ENCODE data around the gene BCL2L1. TPM values are rescaled to one million over a fixed set of nuclear protein-coding genes. Genes with fewer than 3 reads are reported as not detected.
"Not testable (repeated sequence)": the region's sequence is repeated elsewhere in the genome, so short reads cannot be mapped to it uniquely, and the experiment has no call there.

BCL2L1 gene
- total RNA-seq, 1 experiment from 2014 or later = 86.4 TPM

DNA sequence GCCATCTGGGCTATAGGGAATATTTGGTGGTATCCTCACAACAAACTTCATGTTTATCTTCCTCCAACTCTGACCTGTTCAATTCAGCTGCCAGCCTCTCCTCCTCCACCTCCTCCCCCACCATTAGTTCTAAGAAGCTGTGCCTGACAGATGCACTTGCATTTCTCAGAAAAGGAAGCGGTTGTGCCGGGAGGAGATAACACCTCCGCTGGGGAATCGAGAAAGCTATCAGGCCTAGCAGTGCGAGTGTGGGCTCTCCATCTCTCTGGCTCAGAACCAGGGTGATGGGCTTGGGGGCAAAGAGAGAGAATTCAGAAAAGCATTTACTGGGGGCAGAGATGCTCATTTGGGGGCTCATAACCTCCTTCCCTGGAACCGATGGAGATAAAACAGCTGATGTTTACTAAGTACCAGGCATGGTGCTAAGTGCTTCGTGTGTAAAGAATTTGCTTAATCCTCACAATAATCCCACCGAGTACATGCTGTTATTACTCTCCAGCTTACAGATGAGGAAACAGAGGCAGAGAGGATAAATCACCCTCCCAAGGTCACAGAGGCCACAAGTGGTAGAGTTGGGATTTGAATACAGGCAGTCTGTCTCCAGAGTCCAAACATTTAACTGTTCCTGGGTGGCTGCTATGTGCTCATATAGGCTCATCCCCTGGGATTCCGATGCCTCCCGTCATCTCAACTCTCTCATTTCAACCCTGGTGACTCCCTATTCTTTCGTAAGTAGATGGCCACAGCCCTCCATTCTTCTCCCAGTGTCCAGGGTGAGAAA is 46.6 kb downstream of the BCL2L1 start:
- peak; percentile 50 for DNase-seq (ENCODE audit: low read depth)

DNA sequence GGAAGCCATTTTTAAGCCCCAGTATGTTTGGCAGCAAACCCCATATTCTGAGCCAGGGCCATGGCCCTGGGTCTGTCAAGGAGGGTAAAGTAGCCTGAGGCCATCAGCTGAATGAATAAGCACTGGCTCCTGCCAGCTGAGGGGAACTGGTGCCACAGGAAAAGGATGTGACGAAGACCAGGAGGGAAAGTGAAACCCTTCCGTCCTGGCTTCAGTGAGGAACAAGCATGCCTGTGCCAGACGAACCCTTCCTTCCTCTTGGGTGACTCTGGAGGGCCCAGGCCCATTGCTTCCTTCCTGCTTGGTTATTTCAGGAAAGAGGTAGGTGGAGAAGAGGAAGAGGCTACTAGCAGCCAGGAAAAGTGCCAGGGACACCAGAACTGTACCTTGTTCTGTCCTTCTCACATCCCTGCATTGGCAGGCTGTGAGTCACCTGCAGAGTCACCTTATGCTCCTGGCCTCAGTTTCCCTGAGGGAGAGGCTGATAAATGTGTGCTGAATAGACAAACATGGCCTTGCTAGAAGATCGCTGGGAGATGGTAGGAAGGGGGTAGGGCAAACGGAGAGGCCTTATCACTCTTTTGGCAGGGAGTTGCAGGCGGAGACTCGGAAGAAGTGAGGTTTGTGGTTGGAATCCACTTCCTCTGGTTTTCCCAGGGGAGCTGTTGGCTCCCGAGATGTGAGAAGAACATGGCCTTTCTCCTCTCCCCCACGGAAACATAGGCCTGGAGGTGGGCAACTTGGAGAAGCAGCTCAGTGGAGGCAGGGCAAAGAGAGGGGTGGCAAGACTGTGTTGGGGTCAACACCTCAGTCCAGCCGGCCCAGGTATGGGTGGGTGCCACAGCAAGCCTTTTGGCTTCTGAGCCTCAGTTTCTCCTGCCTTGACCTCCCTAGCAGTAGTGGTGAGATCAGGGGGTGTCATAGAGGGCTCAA is 47.5 kb downstream of the BCL2L1 start:
- DNase-seq (ENCODE audit: low read depth) = peak; percentile 98

DNA sequence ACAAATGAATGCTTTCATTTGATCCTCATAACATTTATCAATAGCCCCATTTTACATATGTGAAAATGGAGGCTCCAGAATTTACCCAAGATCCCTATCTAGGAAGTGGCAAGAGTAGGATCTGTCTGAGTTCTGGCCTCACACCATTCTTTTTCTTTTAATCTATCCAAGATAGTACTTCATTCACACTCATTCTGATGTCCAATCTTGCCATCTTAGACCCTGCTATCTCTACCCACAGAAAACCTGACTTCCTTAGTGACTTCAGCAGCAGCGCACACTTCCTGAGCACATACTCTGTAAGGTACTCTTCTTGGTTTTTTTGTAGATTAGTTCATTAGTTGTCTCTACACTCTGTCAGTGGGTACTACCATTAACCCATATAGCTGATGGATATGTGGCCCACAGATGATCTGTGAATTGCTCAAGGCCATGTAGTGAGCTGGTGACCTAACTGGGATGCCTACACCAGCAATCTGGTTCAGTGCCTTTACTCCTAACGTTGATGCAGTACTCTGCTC is 48.7 kb downstream of the BCL2L1 start:
- DNase-seq (ENCODE audit: low read depth) = no peak

DNA sequence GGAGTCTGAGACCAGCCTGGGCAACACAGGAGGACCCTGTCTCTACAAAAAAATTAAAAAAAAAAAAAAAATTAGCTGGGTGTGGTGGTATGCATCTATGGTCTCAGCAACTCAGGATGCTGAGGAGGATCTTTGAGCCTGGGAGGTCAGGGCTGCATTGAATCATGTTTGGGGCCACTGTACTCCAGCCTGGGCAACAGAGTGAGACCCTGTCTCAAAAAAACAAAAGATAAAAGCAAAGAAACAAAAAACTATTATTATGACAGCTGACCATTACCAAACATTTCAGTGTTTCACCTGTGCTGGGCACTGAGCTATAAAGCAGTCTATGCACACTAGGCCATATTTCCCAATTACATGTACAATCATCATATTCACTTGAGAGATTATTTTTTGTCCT is 49.2 kb downstream of the BCL2L1 start:
- DNase-seq (ENCODE audit: low read depth) = no peak

DNA sequence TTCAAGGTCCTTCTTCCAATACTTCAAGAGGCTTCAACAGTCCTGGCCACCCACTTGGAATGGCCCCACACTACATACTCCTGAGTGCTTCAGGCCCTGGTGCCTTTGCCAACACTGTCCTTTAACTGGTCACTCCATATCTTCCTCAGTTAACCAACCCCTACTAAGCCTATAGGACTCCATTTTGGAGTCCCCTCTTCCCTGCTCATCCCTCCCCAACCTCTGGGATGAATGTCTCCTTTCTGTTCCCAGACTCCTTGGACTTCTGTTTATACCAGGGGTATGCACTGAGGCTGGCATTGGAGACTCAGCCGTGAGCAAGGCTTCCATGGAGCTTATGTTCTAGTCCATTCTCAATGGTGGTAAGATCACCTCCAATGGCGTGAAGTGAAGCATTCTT is 51.3 kb downstream of the BCL2L1 start:
- DNase-seq (ENCODE audit: low read depth) = no peak

DNA sequence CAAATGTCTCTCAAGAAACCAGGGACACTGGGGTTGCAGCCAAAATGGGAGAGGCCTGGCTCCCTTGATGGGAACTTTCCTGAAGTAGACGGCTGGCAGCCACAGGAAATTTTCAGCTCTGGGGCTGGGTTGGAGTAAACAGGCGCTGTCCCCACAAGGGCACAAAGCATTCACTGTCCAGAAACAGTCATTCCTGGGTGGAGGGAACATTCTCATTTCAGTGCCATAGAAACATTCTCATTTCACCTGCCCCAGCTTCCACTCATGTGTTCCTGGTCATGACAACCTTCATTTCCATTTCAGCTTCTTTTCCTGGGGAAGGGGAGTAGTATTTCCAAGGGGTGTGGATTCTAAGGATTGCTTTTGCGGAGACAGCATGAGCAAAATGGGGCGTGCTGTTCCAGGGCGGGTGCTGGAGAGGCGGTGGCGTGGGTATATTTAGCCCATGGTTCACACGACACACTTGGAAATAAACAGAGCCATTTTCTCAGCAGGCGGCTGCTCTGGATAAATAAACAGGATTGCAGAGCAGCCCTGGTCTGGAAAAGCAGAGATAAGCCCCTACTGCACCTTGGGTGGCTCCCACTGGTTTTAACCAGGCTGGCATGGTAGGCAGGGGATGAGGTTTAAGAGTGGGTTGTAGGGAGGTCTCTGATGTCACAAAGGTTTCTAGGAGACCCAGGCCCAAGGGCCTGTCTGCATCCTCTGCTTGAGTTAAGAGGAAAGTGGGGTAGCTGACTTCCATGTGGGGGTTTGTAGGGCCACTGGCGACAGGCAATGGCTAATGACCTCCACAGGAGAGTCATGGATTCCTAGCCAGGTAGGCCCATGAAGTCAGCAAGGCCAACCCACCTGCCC is 52.1 kb downstream of the BCL2L1 start:
- no peak for DNase-seq (ENCODE audit: low read depth)

DNA sequence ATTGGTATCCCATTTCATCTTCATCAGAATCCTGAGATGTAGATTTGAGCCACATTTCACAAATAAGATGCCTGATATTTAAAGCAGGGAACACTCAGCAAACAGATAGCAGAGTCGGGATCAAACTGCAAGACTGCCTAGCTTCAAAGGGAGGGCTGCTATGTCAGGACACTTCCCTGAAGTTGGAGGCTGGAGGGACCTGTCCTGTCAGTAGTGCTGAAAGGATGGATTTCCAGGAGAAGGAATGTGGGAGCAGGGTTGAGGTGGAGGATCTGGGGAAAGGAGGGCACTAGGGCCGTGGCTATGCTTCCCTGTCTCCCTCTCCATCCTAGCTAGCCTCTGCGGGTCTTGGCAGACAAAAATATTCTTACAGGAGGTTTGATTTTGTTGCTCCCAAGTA is 52.8 kb downstream of the BCL2L1 start:
- DNase-seq (ENCODE audit: low read depth) = no peak

DNA sequence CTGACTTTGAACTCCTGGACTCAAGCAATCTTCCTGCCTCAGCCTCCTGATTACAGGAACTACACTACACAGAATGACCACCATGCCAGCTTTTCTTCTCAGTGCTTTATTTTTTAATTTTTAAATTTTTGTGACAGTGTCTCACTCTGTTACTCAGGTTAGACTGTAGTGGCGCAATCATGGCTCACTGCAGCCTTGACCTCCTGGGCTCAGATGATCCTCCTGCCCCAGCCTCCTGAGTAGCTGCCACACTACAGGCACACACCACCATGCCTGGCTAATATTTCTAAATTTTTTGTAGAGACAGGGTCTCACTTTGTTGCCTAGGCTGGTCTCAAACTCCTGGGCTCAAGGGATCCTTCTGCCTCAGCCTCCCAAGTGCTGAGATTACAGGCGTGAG is 53.7 kb downstream of the BCL2L1 start:
- not testable (repeated sequence) for DNase-seq (ENCODE audit: low read depth)

DNA sequence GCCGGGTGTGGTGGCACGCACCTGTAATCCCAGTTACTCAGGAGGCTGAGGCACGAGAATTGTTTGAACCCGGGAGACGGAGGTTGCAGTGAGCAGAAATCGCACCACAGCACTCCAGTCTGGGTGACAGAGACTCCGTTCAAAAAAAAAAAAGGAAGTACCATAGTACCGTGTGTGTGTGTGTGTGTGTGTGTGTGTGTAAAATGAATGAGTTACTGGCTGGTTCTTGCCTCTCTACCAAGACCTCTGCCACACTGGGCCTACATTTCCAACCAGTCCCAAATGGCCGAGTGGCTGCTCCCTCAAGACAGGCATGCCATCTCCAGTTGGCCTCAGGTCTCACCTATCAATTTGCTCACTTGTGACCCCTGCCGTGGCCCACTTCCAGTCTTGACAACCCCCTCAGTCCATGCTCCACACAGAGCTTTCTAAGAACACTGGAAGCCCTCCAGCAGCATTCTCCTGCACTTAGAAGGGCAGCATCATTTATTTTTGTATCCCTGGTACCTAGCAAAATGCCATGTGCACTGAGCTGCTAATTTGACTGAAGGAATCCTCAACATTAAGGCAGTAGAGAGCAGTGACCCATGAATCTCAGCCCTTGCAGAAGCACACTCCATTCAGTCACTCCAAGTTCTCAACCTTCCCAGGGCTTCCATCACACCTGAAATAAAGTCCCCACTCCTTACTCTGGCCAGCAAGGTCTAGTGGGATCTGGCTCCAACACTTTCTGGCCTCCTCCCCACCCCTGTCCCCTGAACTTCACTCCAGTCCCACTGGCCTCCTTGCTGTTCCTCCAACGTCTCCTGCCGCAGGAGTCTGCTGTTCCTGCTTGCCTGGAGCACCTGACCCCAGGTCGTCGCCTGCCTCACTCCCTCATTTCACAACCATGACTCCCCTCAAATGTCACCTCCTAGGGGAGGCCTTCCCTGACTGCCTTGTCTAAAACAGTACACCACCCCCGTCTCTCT is 55.1 kb downstream of the BCL2L1 start:
- no peak for DNase-seq (ENCODE audit: low read depth)

DNA sequence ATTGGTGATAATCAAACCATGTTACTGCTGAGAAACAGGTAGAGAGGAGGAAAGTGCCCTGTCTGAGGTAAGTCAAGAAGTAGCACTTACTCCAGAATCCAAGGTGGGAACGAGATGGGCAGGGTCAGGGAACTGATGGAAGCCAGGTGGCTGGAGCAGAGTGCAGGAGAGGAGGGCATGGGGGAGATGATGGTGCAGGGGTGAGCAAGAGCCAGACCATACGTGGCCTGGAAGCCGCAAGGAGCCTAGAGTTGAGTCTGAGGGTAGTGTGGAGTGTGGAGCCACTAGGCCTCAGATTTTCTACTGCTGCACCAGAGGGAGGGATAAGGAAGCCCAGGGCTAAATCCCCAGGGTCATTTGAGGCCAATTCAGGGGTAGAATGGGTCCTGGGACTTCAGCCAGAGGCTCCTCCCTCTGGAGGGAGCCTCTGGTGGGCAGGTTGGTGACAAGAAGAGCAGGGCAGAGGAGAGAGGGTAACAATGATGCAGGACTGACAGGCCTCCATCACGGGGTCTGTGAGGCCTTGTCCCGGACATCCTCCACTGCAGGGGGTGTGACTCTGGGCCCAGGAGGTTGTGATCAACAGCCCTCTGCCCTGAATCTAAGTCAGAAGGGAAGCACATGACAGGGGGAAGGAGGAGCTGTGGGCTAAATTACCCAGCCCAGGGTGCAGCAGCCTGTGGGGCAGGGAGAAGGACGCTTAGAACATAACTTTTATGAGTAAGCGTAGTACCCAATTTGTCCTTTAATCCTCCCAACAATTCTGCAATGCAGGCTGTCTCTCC is 56.2 kb downstream of the BCL2L1 start:
- DNase-seq (ENCODE audit: low read depth) = no peak

DNA sequence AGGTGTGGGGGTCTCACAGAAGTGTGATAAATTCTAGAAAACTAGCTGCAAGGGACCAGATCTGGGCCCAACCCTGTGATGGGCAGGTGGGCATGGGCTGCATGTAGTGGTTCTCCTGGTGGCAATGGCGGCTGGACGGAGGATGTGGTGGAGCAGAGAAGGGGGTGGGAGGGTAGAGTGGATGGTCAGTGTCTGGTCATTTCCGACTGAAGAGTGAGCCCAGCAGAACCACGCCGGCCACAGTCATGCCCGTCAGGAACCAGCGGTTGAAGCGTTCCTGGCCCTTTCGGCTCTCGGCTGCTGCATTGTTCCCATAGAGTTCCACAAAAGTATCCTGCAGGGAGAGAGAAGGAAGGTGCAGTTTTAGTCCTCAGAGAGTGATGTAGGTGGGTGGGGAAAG is 56.9 kb downstream of the BCL2L1 start:
- no peak for DNase-seq (ENCODE audit: low read depth)

DNA sequence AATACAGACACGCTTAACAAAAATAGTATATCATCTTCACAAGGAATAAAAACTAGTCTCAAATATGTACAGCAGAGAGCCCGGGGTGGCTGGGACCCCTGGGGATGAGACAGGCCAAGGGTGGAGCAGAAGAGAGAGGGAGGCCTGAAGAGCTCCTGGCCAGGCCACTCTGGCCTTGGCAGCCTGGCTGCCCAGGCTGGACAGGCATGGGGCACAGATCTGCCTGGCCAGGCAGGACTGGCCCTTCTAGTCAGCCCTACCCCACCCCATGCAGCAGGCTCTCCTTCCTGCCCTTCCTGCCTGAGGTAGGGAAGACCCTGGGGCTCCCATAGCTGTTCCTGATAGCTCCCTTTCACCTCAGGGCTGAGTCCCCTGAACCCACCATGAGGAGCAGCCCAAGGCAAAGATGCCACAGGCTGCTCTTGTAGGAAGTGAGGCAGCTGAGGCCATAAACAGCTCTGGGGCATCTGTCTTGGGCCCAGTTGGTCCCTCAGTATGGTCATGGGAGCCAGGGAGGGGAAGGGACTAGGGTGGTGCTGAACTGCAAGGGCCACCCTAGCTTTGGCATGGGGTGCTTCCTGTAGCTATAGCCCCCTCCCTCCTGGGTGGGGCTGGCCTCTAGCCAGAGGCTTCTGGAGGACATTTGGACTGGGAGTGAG is 57.8 kb downstream of the BCL2L1 start:
- DNase-seq (ENCODE audit: low read depth) = no peak

DNA sequence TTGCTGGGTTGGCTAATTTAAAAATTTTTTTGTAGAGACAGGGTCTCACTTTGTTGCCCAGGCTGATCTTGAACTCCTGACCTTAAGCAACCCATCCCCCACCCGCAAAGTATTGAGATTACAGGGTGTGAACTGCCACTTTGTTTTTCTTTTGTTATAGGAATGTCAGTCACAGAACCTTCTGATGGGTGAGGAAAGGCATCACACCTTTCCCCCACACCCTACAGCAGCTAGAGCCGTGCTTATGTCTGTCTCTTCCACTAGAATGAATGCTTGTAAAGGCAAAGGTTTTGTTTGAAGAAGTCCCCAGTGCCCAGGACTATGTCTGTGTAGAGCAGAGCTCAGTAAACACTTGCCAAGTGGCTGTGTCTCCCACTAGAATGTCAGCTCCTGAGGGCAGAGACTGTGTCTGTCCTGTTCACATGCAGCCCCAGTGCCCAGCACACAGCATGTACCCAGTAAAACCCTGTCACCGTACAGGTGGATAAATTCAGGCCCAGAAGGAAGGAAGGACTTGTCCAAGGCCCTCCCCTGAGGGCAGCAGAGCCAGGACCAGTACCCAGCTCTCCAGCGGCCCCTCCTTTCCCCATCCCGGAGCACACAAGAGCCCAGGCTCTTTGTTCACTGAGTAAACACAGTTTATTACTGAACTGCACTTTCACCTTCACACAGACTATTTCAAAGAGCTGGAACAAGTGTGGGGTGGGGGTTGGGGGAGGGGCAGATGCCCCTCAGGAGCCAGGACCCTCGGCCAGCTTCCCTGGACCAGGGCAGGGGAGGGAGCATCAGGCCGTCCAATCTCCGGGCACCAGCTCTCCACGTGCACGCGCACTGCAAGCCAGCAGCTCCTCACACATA is 58.6 kb downstream of the BCL2L1 start:
- no peak for DNase-seq (ENCODE audit: low read depth)

DNA sequence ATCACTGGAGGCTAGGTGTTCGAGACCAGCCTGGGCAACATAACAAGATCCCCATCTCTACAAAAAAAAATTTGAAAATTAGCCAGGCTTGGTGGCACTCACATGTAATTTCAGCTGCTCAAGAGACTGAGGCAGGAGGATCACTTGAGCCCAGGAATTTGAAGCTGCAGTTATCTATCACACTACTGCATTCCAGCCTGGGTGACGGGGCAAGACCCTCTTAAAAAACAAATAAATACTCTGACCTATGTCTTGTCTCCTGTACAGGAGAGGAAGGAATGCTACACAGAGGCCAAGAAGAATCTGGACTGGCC is 59.2 kb downstream of the BCL2L1 start:
- no peak for DNase-seq (ENCODE audit: low read depth)

DNA sequence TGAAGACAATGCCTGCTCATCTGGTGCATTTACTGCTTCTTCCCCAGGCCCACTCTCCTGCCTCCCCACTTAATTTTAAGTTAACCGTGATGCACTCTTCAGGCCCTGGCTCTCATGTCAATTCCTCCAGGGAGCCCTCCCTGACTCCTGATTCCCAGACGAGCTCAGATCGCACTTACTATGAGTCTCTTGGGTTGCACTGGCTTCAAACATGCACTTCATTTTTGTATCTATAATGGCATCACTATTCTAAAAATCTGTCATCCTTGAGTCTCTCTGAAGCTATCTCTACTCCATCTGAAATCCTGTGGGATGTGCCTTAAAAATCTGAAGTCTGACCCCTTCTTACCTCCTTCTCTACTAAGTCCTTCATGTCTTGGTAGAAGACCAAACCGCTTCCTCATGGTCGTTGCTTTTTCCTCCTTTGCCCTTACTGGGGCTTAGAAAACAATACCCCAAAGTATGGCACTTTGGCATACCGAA is 60.3 kb downstream of the BCL2L1 start:
- no peak for DNase-seq (ENCODE audit: low read depth)

DNA sequence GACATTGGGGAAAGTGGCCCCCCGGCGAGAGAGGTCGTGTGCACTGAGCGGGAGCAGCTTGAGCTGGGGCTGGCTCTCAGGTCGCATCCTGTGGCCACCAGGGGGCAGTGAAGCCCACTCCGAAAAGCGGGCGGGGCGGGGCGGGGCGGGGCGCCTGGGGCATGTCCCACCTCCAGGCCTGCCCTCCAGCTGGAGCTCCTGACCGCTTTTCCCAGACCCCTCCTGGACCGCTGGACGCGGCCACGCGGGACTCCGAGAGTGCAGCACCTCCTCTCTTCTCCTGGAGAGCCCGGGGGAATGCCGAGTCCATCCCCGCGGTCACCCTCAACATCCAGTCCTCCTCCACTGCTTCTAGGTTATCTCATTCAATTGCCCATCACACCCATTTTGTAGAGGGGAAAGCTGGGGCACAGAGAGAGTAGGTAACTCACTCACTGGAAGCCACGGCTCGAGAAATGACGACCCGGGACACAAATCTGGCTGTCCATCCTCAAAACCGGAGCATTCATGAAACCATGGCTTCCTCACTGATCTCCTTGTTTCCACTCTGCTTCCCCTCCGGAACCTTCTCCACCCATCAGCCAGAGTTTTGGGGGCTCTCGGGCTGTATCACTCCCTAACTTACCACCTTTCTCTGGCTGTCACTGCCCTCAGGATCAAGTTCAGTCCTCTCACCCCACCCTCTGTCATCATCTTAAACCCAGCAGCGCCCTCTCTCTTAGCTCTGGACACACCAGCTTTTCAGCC is 60.9 kb downstream of the BCL2L1 start:
- DNase-seq (ENCODE audit: low read depth) = peak; percentile 79

DNA sequence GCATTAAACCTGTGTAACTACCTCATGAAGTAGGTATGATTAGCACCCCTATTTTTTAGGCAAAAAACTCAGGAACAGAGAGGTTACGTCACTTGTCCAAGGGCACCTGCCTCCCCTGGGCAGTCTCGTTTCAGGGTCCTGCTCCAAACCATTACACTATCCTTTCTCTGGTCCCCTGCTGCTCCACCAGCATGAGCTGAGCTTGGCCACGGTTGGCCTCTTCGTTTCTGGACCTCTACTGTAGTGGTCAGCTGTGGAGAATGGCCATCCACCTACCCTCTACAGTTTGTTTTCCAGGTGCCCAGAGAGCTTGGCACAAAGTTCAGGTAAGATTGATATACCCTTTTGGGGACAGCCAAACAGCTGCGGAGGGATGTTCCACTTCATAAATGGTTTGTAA is 68.1 kb downstream of the BCL2L1 start:
- DNase-seq (ENCODE audit: low read depth) = no peak

DNA sequence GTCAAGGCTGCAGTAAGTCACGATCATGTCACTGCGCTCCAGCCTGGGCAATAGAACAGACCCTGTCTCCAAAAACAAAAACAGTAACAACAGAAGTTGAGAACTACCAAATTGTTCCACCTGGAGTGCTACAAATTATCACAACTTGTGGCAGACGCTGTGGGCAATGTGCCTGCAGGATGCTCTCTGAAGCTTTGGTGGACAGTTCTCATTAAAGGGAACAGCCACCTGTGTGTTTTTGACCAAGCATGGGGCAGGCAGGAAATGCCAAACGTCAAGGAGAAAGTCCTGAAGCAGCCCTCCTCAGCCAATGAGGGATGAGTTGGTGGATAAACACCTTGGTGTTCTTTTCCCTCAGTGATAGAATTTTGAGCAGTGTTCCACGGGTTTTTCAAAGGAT is 69.1 kb downstream of the BCL2L1 start:
- DNase-seq (ENCODE audit: low read depth) = no peak

All from RPMI7951 (cell line).